ENCODE measurements around the gene ARGLU1. TPM values are rescaled to one million over a fixed set of nuclear protein-coding genes. Genes with fewer than 3 reads are reported as not detected.

ARGLU1 gene
- total RNA-seq, 1 donor from 2014 or later, result 122 TPM

GRCh38 chr13:106586648-106587166 is 18.8 kb upstream of the ARGLU1 start:
- H3K36me3 ChIP-seq, result no peaks in the 10 kb centered on the region
- no peaks in the 10 kb centered on the region for H3K27me3 ChIP-seq
- intact Hi-C loops (cut with DNase I), result no loop called here
- no peak overlapping the region for H3K4me3 ChIP-seq
- no peak for TF ChIP-seq CTCF (IDR thresholded peaks at IDR 0.05)
- H3K27ac ChIP-seq, result no peak overlapping the region
- no peaks in the 10 kb centered on the region for H3K9me3 ChIP-seq
- no peaks in the 10 kb centered on the region for H3K4me1 ChIP-seq
- ATAC-seq, result no peak
- no peak for DNase-seq

- DNase-seq (no peak), ATAC-seq (peak; percentile 86)
- Histone ChIP-seq H3K36me3 (no peaks in the 10 kb centered on the region), H3K27ac (no peak overlapping the region), H3K9me3 (no peaks in the 10 kb centered on the region), H3K4me3 (no peak overlapping the region), H3K27me3 (no peaks in the 10 kb centered on the region), H3K4me1 (no peaks in the 10 kb centered on the region)
- intact Hi-C loops (cut with DNase I), result no loop called here
- TF ChIP-seq CTCF (IDR thresholded peaks at IDR 0.05), result no peak
Measured at GRCh38 chr13:106581225-106581624, 13.3 kb upstream of the ARGLU1 start.

GRCh38 chr13:106575896-106576295 is 8.0 kb upstream of the ARGLU1 start:
- Histone ChIP-seq H3K27me3 (no peaks in the 10 kb centered on the region), H3K9me3 (no peaks in the 10 kb centered on the region), H3K4me1 (no peaks in the 10 kb centered on the region), H3K36me3 (no peaks in the 10 kb centered on the region), H3K4me3 (no peak overlapping the region), H3K27ac (no peak overlapping the region)
- DNase-seq, result no peak
- intact Hi-C loops (cut with DNase I), result no loop called here
- no peak for ATAC-seq
- TF ChIP-seq CTCF (IDR thresholded peaks at IDR 0.05), result no peak

- peak; percentile 64 for ATAC-seq
- no peak for TF ChIP-seq CTCF (IDR thresholded peaks at IDR 0.05)
Measured at GRCh38 chr13:106573868-106574267, 5.9 kb upstream of the ARGLU1 start.

GRCh38 chr13:106573284-106573846 is 5.4 kb upstream of the ARGLU1 start:
- peak overlapping the region; percentile 32 for H3K27ac ChIP-seq
- no peak for ATAC-seq
- H3K36me3 ChIP-seq, result no peaks in the 10 kb centered on the region
- H3K9me3 ChIP-seq, result no peaks in the 10 kb centered on the region
- intact Hi-C loops (cut with DNase I), result no loop called here
- no peaks in the 10 kb centered on the region for H3K27me3 ChIP-seq
- no peak overlapping the region for H3K4me3 ChIP-seq
- peaks cover 4% of the 10 kb centered on the region for H3K4me1 ChIP-seq
- no peak for DNase-seq
- no peak for TF ChIP-seq CTCF (IDR thresholded peaks at IDR 0.05)

More at GRCh38 chr13:106573868-106574267, 5.9 kb upstream of the ARGLU1 start:
- peaks cover 4% of the 10 kb centered on the region for H3K4me1 ChIP-seq
- peak overlapping the region; percentile 12 for H3K27ac ChIP-seq
- peak; percentile 64 for DNase-seq
- H3K36me3 ChIP-seq, result no peaks in the 10 kb centered on the region
- no peak overlapping the region for H3K4me3 ChIP-seq
- no peaks in the 10 kb centered on the region for H3K9me3 ChIP-seq
- intact Hi-C loops (cut with DNase I), result no loop called here
- H3K27me3 ChIP-seq, result no peaks in the 10 kb centered on the region

All from upper lobe of right lung (tissue), 1 donor.